SK-N-SH (cell line): ENCODE data around the gene GOPC. TPM values are rescaled to one million over a fixed set of nuclear protein-coding genes. Genes with fewer than 3 reads are reported as not detected.
A peak's percentile ranks its signal among the peaks of the same experiment; 100 is the strongest.

Source experiments
- CTCF ChIA-PET: fragments of 300-600, 350-600 bp; formaldehyde crosslinking; extraction: SDS; loops from one replicate; lab custom pipeline; 2021; lab: Yijun Ruan, JAX
- POLR2A ChIA-PET: fragments of 350-600 bp; sonication (Branson Sonifier 250); formaldehyde crosslinking; extraction: SDS; loops from one replicate; lab custom pipeline; 2020; ENCODE audit warnings: antibody characterized with exemption, inconsistent platforms; lab: Yijun Ruan, JAX
- DNase-seq: peaks from one replicate; pipeline ENCODE4 v3.0.0; 2012
- H2AFZ ChIP-seq: fragments of 200-600 bp; sonication (generic); 2 replicates; pipeline ENCODE4 v1.8.1; 2016; ENCODE audit warnings: antibody characterized with exemption, mild to moderate bottlenecking, low read depth
- H3F3A ChIP-seq: fragments of 200-600 bp; sonication (generic); replicated peaks from 2 replicates; pipeline ENCODE3; 2016; ENCODE audit warnings: antibody characterized with exemption, mild to moderate bottlenecking; ENCODE audit not compliant: insufficient read depth
- H3K27ac ChIP-seq, 2 experiments: fragments of 200-500 bp in 1 of 2; fragments of 200-600 bp in 1 of 2; sonication (Bioruptor generic) in 1 of 2; sonication (generic), shearing (Covaris generic) in 1 of 2; 2 replicates each; pipeline versions ENCODE4 v1.5.1 to v1.6.1; 2014 to 2016; ENCODE audit warnings: low read depth in 2 of 2, inconsistent platforms in 1 of 2, low read length in 1 of 2, mild to moderate bottlenecking in 1 of 2, mixed read lengths in 1 of 2
- H3K27me3 ChIP-seq: fragments of 200-600 bp; sonication (generic), shearing (Covaris generic); 2 replicates; pipeline ENCODE4 v1.6.1; 2016; ENCODE audit warnings: mixed run types; ENCODE audit not compliant: insufficient read depth
- H3K36me3 ChIP-seq, 2 experiments: fragments of 200-500 bp in 1 of 2; fragments of 200-600 bp in 1 of 2; sonication (Bioruptor generic) in 1 of 2; sonication (generic) in 1 of 2; replicated peaks in 1 of 2; 2 replicates each; pipeline versions ENCODE3 to v1.5.1; 2014 to 2016; ENCODE audit warnings: low read length in 1 of 2, mild to moderate bottlenecking in 1 of 2; ENCODE audit not compliant: insufficient read depth in 2 of 2, control insufficient read depth in 1 of 2
- H3K4me1 ChIP-seq, 2 experiments: fragments of 200-500 bp in 1 of 2; fragments of 200-600 bp in 1 of 2; sonication (Bioruptor generic) in 1 of 2; sonication (generic), shearing (Covaris generic) in 1 of 2; 2 replicates each; pipeline versions ENCODE4 v1.5.1 to v1.6.1; 2014 to 2016; ENCODE audit warnings: low read depth in 1 of 2, low read length in 1 of 2, mixed run types in 1 of 2; ENCODE audit not compliant: insufficient read depth in 2 of 2, control insufficient read depth in 1 of 2
- H3K4me2 ChIP-seq: fragments of 200-600 bp; sonication (generic), shearing (Covaris generic); 2 replicates; pipeline ENCODE4 v1.6.1; 2017; ENCODE audit warnings: mixed run types
- H3K4me3 ChIP-seq, 2 experiments: fragments of 200-500 bp in 1 of 2; fragments of 200-600 bp in 1 of 2; sonication (Bioruptor generic) in 1 of 2; sonication (generic), shearing (Covaris generic) in 1 of 2; 2 replicates each; pipeline versions ENCODE4 v1.5.1 to v1.8.1; 2014 to 2016; ENCODE audit warnings: low read depth in 2 of 2, inconsistent platforms in 1 of 2, low read length in 1 of 2, mild to moderate bottlenecking in 1 of 2, mixed read lengths in 1 of 2, moderate library complexity in 1 of 2
- H3K79me2 ChIP-seq: fragments of 200-600 bp; sonication (generic); 2 replicates; pipeline ENCODE4 v1.8.1; 2017; ENCODE audit warnings: mild to moderate bottlenecking; ENCODE audit not compliant: insufficient read depth
- H3K9ac ChIP-seq: fragments of 200-600 bp; sonication (generic); 2 replicates; pipeline ENCODE4 v1.6.1; 2017; ENCODE audit warnings: mixed run types
- H3K9me2 ChIP-seq: fragments of 200-600 bp; sonication (generic); 2 replicates; pipeline ENCODE4 v1.6.1; 2017; ENCODE audit warnings: mixed run types
- H3K9me3 ChIP-seq: fragments of 200-600 bp; sonication (generic); 2 replicates; pipeline ENCODE4 v1.6.1; 2017; ENCODE audit warnings: mixed run types, mild to moderate bottlenecking, moderate library complexity
- H4K20me1 ChIP-seq: fragments of 200-600 bp; sonication (generic); 2 replicates; pipeline ENCODE4 v1.6.1; 2017; ENCODE audit warnings: mild to moderate bottlenecking, mixed run types; ENCODE audit not compliant: insufficient read depth
- CTCF ChIP-seq: fragments of 200-600 bp; sonication (generic); IDR thresholded peaks from 2 replicates; pipeline ENCODE4 v1.6.1; 2017; ENCODE audit warnings: antibody characterized with exemption, mild to moderate bottlenecking, moderate library complexity
- ELF1 ChIP-seq: IDR thresholded peaks from 2 replicates; pipeline ENCODE4 v1.4.0; 2012
- EZH2phosphoT487 ChIP-seq: fragments of 200-600 bp; sonication (generic); IDR thresholded peaks from 2 replicates; pipeline ENCODE4 v1.6.1; 2017; ENCODE audit warnings: low read depth, mixed run types, mild to moderate bottlenecking, antibody characterized with exemption, moderate library complexity, borderline replicate concordance
- FOXM1 ChIP-seq: IDR thresholded peaks from 2 replicates; pipeline ENCODE4 v1.4.0; 2012; ENCODE audit warnings: low read depth, mild to moderate bottlenecking
- GABPA ChIP-seq: IDR thresholded peaks from 2 replicates; pipeline ENCODE4 v1.4.0; 2012; ENCODE audit warnings: low read depth, mild to moderate bottlenecking
- JUND ChIP-seq: IDR thresholded peaks from 2 replicates; pipeline ENCODE4 v1.4.0; 2012
- MAX ChIP-seq: IDR thresholded peaks from 2 replicates; pipeline ENCODE4 v1.4.0; 2012; ENCODE audit warnings: low read depth
- POLR2AphosphoS5 ChIP-seq: IDR thresholded peaks from 2 replicates; pipeline ENCODE4 v1.6.1; 2012; ENCODE audit warnings: low read depth, low read length
- RAD21 ChIP-seq: IDR thresholded peaks from 2 replicates; pipeline ENCODE4 v1.6.1; 2012; ENCODE audit warnings: mild to moderate bottlenecking, low read length
- RXRA ChIP-seq: IDR thresholded peaks from 2 replicates; pipeline ENCODE4 v1.4.0; 2012; ENCODE audit warnings: low read depth, mild to moderate bottlenecking, borderline replicate concordance
- SIN3A ChIP-seq: IDR thresholded peaks from 2 replicates; pipeline ENCODE4 v1.6.1; 2012; ENCODE audit warnings: low read depth, mild to moderate bottlenecking, low read length, moderate library complexity, borderline replicate concordance
- SMC3 ChIP-seq: IDR thresholded peaks from 2 replicates; pipeline ENCODE4 v1.6.1; 2012; ENCODE audit warnings: low read depth, low read length, improper control_type of control experiment
- TAF1 ChIP-seq: IDR thresholded peaks from 2 replicates; pipeline ENCODE4 v1.6.1; 2012; ENCODE audit warnings: low read depth, mild to moderate bottlenecking, low read length, moderate library complexity, borderline replicate concordance
- TCF12 ChIP-seq: IDR thresholded peaks from 2 replicates; pipeline ENCODE4 v1.4.0; 2012
- WGBS: methylation state at CpG from one replicate; pipeline ENCODE4 v1.1.6; 2017; ENCODE audit warnings: low lambda C conversion rate; 5-methylcytosine and 5-hydroxymethylcytosine counted together
- polyA plus RNA-seq, 3 experiments: library from polyadenylated mRNA; depleted of rRNA; stranded (reverse); fragments of >200 nt; gene quantifications; 2 replicates each; pipeline ENCODE4 v1.2.3, GENCODE V29; 2012
- TF ChIP-seq, protein P1 (sequence below): IDR thresholded peaks from 2 replicates; pipeline ENCODE4; 2012
- TF ChIP-seq, protein P2 (sequence below): IDR thresholded peaks from 2 replicates; pipeline ENCODE4 v1.4.0; 2012; ENCODE audit warnings: low read depth, borderline replicate concordance
- TF ChIP-seq, protein P3 (sequence below): fragments of 150-350 bp; IDR thresholded peaks from 2 replicates; pipeline ENCODE4 v1.6.1; 2017; ENCODE audit warnings: antibody characterized with exemption, low read length, low read depth, borderline replicate concordance

Gene GOPC
- polyA plus RNA-seq, 1 of the 3 experiments (the other 2 are of a cell fraction), result 20.8 TPM

GRCh38 chr6:117531809-117532725 is 70.2 kb downstream of the GOPC start:
- H3K27me3 ChIP-seq, result no peaks in the 10 kb centered on the region
- H3K27ac ChIP-seq, result peak overlapping the region in 1 of 2 experiments; percentile 69; a peak in 2 of 4 replicates
- H3K36me3 ChIP-seq, result peaks cover 27 to 46% of the 10 kb centered on the region in 2 experiments
- H3K4me3 ChIP-seq, result no peak overlapping the region
- peaks cover 73% of the 10 kb centered on the region for H3K79me2 ChIP-seq
- TF ChIP-seq, protein P1, sequence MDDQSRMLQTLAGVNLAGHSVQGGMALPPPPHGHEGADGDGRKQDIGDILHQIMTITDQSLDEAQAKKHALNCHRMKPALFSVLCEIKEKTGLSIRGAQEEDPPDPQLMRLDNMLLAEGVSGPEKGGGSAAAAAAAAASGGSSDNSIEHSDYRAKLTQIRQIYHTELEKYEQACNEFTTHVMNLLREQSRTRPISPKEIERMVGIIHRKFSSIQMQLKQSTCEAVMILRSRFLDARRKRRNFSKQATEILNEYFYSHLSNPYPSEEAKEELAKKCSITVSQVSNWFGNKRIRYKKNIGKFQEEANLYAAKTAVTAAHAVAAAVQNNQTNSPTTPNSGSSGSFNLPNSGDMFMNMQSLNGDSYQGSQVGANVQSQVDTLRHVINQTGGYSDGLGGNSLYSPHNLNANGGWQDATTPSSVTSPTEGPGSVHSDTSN, result no peak
- TF ChIP-seq SIN3A (no peak), RAD21 (no peak), FOXM1 (no peak), TAF1 (no peak), MAX (no peak), SMC3 (no peak), EZH2phosphoT487 (no peak), CTCF (no peak)
- no peak overlapping the region for H3K9ac ChIP-seq
- WGBS, result 68% methylated on average over 5 of the region's 5 CpGs
- H4K20me1 ChIP-seq, result no peaks in the 10 kb centered on the region
- no peaks in the 10 kb centered on the region for H3K9me3 ChIP-seq
- H2AFZ ChIP-seq, result no peak overlapping the region
- peaks cover 0 to 30% of the 10 kb centered on the region in 2 experiments; a peak in 3 of 4 replicates for H3K4me1 ChIP-seq
- peak overlapping the region; percentile 65; the same call in 1 of the 2 replicates for H3K4me2 ChIP-seq
- no peaks in the 10 kb centered on the region for H3K9me2 ChIP-seq
- ChIA-PET POLR2A (no interaction called here), CTCF (interaction anchor here (1.0 to 1.8 kb wide), 2 partner anchors 15 to 82 kb away, joined by 3 to 6 read pairs; no protein-coding TSS in a partner anchor)
- peaks cover 29% of the 10 kb centered on the region for H3F3A ChIP-seq
- DNase-seq, result no peak

- Histone ChIP-seq H3K4me1 (peaks cover 0 to 27% of the 10 kb centered on the region in 2 experiments; a peak in 3 of 4 replicates), H2AFZ (no peak overlapping the region), H3K36me3 (peaks cover 32 to 44% of the 10 kb centered on the region in 2 experiments), H3F3A (peaks cover 29% of the 10 kb centered on the region), H3K9me2 (no peaks in the 10 kb centered on the region), H3K9ac (peak overlapping the region; percentile 14; the same call in 1 of the 2 replicates), H3K4me2 (peak overlapping the region; percentile 65), H3K9me3 (no peaks in the 10 kb centered on the region), H3K79me2 (peaks cover 73% of the 10 kb centered on the region), H4K20me1 (no peaks in the 10 kb centered on the region), H3K27me3 (no peaks in the 10 kb centered on the region), H3K27ac (peak overlapping the region in 1 of 2 experiments; percentile 69; a peak in 2 of 4 replicates), H3K4me3 (no peak overlapping the region)
- DNase-seq, result no peak
- TF ChIP-seq RXRA (no peak), TCF12 (0 out of 2 replicates have a peak, but pooled peaks have one; percentile 11), POLR2AphosphoS5 (no peak), FOXM1 (no peak), GABPA (no peak), JUND (peak; percentile 15; the same call in 1 of the 2 replicates), ELF1 (peak; percentile 13; the same call in 1 of the 2 replicates), SIN3A (0 out of 2 replicates have a peak, but pooled peaks have one; percentile 44)
- TF ChIP-seq, protein P2, sequence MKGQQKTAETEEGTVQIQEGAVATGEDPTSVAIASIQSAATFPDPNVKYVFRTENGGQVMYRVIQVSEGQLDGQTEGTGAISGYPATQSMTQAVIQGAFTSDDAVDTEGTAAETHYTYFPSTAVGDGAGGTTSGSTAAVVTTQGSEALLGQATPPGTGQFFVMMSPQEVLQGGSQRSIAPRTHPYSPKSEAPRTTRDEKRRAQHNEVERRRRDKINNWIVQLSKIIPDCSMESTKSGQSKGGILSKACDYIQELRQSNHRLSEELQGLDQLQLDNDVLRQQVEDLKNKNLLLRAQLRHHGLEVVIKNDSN, result no peak
- TF ChIP-seq, protein P3, sequence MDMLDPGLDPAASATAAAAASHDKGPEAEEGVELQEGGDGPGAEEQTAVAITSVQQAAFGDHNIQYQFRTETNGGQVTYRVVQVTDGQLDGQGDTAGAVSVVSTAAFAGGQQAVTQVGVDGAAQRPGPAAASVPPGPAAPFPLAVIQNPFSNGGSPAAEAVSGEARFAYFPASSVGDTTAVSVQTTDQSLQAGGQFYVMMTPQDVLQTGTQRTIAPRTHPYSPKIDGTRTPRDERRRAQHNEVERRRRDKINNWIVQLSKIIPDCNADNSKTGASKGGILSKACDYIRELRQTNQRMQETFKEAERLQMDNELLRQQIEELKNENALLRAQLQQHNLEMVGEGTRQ, result no peak
- TF ChIP-seq, protein P1, result peak; percentile 30; the same call in 1 of the 2 replicates
- ChIA-PET POLR2A (no interaction called here), CTCF (interaction anchor here (1.8 kb wide), 1 partner anchor 81 kb away, joined by 6 read pairs; no protein-coding TSS in a partner anchor)
- 22% methylated on average over 6 of the region's 6 CpGs for WGBS
These were observed 71.0 kb downstream of the GOPC start for GRCh38 chr6:117531346-117531745.
